Fibroblast of lung (primary cell): Measurements from ENCODE around the gene PAFAH1B2. TPM values are rescaled to one million over a fixed set of nuclear protein-coding genes. Genes with fewer than 3 reads are reported as not detected.
"Not testable (repeated sequence)": the region's sequence is repeated elsewhere in the genome, so short reads cannot be mapped to it uniquely, and the experiment has no call there.

ENCODE experiments used
- DNase-seq, 2 donors: peaks; one replicate each; pipeline versions ENCODE4 v3.0.0 to v3.0.0-alpha.2; 2010; ENCODE audit warnings: low read depth in 2 of 2
- H2AFZ ChIP-seq: 2 replicates; pipeline ENCODE4 v1.5.1; 2012; ENCODE audit warnings: low read length, control low read depth, inconsistent platforms
- H3K27ac ChIP-seq: 2 replicates; pipeline ENCODE4 v1.5.1; 2011; ENCODE audit warnings: low read length, control low read depth; ENCODE audit not compliant: insufficient read depth
- H3K27me3 ChIP-seq: 2 replicates; pipeline ENCODE4 v1.5.1; 2011; ENCODE audit warnings: mild to moderate bottlenecking, low read length; ENCODE audit not compliant: control insufficient read depth, insufficient read depth
- H3K36me3 ChIP-seq: 2 replicates; pipeline ENCODE4 v1.5.1; 2011; ENCODE audit warnings: low read length; ENCODE audit not compliant: control insufficient read depth, insufficient read depth
- H3K4me1 ChIP-seq: 2 replicates; pipeline ENCODE4 v1.5.1; 2011; ENCODE audit warnings: low read length; ENCODE audit not compliant: control insufficient read depth, insufficient read depth; ENCODE audit errors: extremely low read depth
- H3K4me2 ChIP-seq: 2 replicates; pipeline ENCODE4 v1.5.1; 2011; ENCODE audit warnings: low read length, control low read depth; ENCODE audit not compliant: insufficient read depth; ENCODE audit errors: extremely low read depth
- H3K4me3 ChIP-seq, 4 experiments: fragments of 200-600 bp in 1 of 4; sonication (generic) in 1 of 4; replicated peaks in 1 of 4; 2 replicates each; pipeline ENCODE4 v1.5.1; 2011 to 2016; ENCODE audit warnings: low read length in 4 of 4, low read depth in 3 of 4, mild to moderate bottlenecking in 3 of 4, control low read depth in 2 of 4, inconsistent platforms in 1 of 4, mixed read lengths in 1 of 4; ENCODE audit not compliant: insufficient read depth in 1 of 4; ENCODE audit errors: control extremely low read depth in 1 of 4
- H3K79me2 ChIP-seq: 2 replicates; pipeline ENCODE4 v1.5.1; 2012; ENCODE audit warnings: mild to moderate bottlenecking, low read length, inconsistent platforms; ENCODE audit not compliant: control insufficient read depth, insufficient read depth
- H3K9ac ChIP-seq: 2 replicates; pipeline ENCODE4 v1.5.1; 2011; ENCODE audit warnings: mild to moderate bottlenecking, low read length, control low read depth; ENCODE audit not compliant: insufficient read depth
- H3K9me3 ChIP-seq: 2 replicates; pipeline ENCODE4 v1.5.1; 2012; ENCODE audit warnings: low read depth, low read length; ENCODE audit not compliant: control insufficient read depth, insufficient read depth
- H4K20me1 ChIP-seq: 2 replicates; pipeline ENCODE4 v1.5.1; 2011; ENCODE audit warnings: low read length; ENCODE audit not compliant: control insufficient read depth, insufficient read depth; ENCODE audit errors: extremely low read depth
- CTCF ChIP-seq, 2 donors: IDR thresholded peaks in 1 of 2; conservative IDR thresholded peaks in 1 of 2; 1 replicate in 1 of 2; 2 replicates in 1 of 2; pipeline ENCODE4 v1.5.1; 2011 to 2012; ENCODE audit warnings: low read length in 2 of 2, control low read depth in 1 of 2, inconsistent platforms in 1 of 2, low read depth in 1 of 2, mild to moderate bottlenecking in 1 of 2
- EZH2 ChIP-seq: IDR thresholded peaks from 2 replicates; pipeline ENCODE4 v1.5.1; 2012; ENCODE audit warnings: low read length, control low read depth, mild to moderate bottlenecking; ENCODE audit errors: missing control alignments
- polyA plus RNA-seq, 2 donors: library from polyadenylated mRNA; depleted of rRNA in 1 of 2; stranded (reverse) in 1 of 2; unstranded in 1 of 2; fragments of >200 nt; gene quantifications; 2 replicates each; pipeline ENCODE4 v1.2.1, GENCODE V29; 2011 to 2012; ENCODE audit warnings: missing spikeins in 1 of 2
- total RNA-seq: library from RNA; depleted of rRNA; stranded (reverse); fragments of >200 nt; gene quantifications from 2 replicates; pipeline ENCODE4 v1.2.1, GENCODE V29; 2014

The PAFAH1B2 gene
- total and polyA plus RNA-seq, 2 donors (not counting 1 experiment from before 2014, with no cell fraction given): 70.8 to 112 TPM

DNA sequence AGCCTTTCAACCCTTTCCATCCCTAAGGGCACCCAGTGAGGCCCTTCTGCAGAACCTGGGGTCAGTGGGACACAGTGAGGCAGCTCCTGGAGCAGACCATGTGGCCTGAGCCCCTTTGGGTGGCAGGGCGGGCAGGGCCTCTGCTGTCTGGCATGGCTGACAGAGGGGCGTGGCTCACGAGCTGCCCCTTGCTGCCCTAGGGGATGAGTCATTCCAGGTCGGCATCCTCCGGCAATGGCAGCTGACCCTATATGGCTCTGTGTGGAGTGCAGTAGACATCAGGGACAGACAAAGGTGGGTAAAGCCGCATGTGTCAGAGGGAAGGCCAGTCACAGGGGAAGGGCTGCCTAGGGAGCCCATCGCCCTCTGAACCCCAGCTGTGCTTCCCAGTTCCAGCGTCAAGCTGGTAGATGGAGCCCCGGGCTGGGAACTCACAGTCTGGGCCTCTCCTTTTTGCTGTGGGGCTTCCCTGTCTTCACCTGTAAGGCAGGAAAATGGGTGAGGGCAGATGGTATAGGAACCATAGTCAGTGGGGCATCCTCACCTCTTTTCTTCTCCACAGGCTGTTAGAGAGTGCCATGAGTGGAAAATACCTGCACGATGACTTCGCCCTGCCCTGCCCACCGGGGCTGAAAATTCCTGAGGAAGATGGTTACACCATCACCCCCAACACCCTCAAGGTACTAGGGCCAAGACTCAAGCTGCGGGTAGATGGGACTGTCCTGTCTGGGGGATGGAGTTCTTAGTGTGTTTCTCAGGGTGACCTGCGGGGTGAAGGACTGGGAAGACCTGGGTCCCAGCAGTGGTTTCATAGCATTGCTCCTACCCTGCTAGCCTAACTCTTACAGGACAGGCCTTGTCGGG lies 6.6 kb upstream of the PAFAH1B2 start:
- H4K20me1 ChIP-seq, H3K4me1 ChIP-seq, DNase-seq, H3K9ac ChIP-seq, H3K27me3 ChIP-seq, H3K36me3 ChIP-seq, H3K9me3 ChIP-seq, H2AFZ ChIP-seq, H3K79me2 ChIP-seq, H3K4me3 ChIP-seq, H3K27ac ChIP-seq, H3K4me2 ChIP-seq: not testable (repeated sequence)

- peak overlapping the region; percentile 86 for H3K9ac ChIP-seq
- DNase-seq: peak; percentile 59 to 65
- no peak for TF ChIP-seq EZH2
- no peak for TF ChIP-seq CTCF (conservative IDR thresholded peaks at IDR 0.05 in 1 of 2, IDR thresholded peaks at IDR 0.05 in 1 of 2; ENCODE audit: low read depth in 1 of 2, low read length in 2 of 2)
Measured at GRCh38 chr11:117143390-117143789, 697 bp upstream of the PAFAH1B2 start.

GRCh38 chr11:117144477-117145392 lies 648 bp downstream of the PAFAH1B2 start:
- Histone ChIP-seq H3K9ac (peak overlapping the region; percentile 86), H3K27ac (peak overlapping the region; percentile 98), H3K27me3 (no peaks in the 10 kb centered on the region), H3K4me1 (peaks cover 7% of the 10 kb centered on the region), H3K4me3 (peak overlapping the region; percentile 83 to 99 (median 96)), H3K4me2 (peak overlapping the region; percentile 99), H3K79me2 (peaks cover 54% of the 10 kb centered on the region), H2AFZ (peak overlapping the region; percentile 55), H4K20me1 (peaks cover 2% of the 10 kb centered on the region), H3K9me3 (no peaks in the 10 kb centered on the region), H3K36me3 (peaks cover 3% of the 10 kb centered on the region)
- DNase-seq: peak; percentile 73 to 81
- TF ChIP-seq CTCF (conservative IDR thresholded peaks at IDR 0.05 in 1 of 2, IDR thresholded peaks at IDR 0.05 in 1 of 2; ENCODE audit: low read depth in 1 of 2, low read length in 2 of 2) (no peak), EZH2 (no peak)

More at GRCh38 chr11:117143390-117143789, 697 bp upstream of the PAFAH1B2 start:
- H3K36me3 ChIP-seq: peaks cover 3% of the 10 kb centered on the region
- peaks cover 7% of the 10 kb centered on the region for H3K4me1 ChIP-seq
- H3K27ac ChIP-seq: peak overlapping the region; percentile 98
- no peaks in the 10 kb centered on the region for H3K9me3 ChIP-seq
- H3K4me3 ChIP-seq: peak overlapping the region; percentile 83 to 99 (median 96)
- H4K20me1 ChIP-seq: peaks cover 2% of the 10 kb centered on the region
- peaks cover 41% of the 10 kb centered on the region for H3K79me2 ChIP-seq
- H2AFZ ChIP-seq: peak overlapping the region; percentile 100
- H3K27me3 ChIP-seq: no peaks in the 10 kb centered on the region
- peak overlapping the region; percentile 94 for H3K4me2 ChIP-seq
